Measurements from ENCODE around the gene CAMK2G.

- TF ChIP-seq CTCF (IDR thresholded peaks at IDR 0.05 in 4 of 5, conservative IDR thresholded peaks at IDR 0.05 in 1 of 5) (no peak), POLR2A (IDR thresholded peaks at IDR 0.05) (no peak)
These were observed 84.7 kb downstream of the CAMK2G start for GRCh38 chr10:73789659-73790055.
